ENCODE measurements around the gene SEPTIN11. TPM values are rescaled to one million over a fixed set of nuclear protein-coding genes. Genes with fewer than 3 reads are reported as not detected.
A peak's percentile ranks its signal among the peaks of the same experiment; 100 is the strongest.

SEPTIN11 gene
- total and polyA plus RNA-seq, 2 of the 8 experiments (the other 6 are each of a cell fraction or from before 2014, with no cell fraction given): 32.2 to 110 TPM

GRCh38 chr4:76949276-76950051, at the start of gene SEPTIN11 (continued):
- TF ChIP-seq SIN3A (conservative IDR thresholded peaks at IDR 0.05 in 1 of 2, IDR thresholded peaks at IDR 0.05 in 1 of 2; ENCODE audit: low read depth in 1 of 2, low read length in 2 of 2): peak in 1 of 2 experiments; percentile 23; a peak in 1 of 4 replicates
- TF ChIP-seq E2F6 (IDR thresholded peaks at IDR 0.05): peak; percentile 15
- TF ChIP-seq POLR2AphosphoS5 (IDR thresholded peaks at IDR 0.05; ENCODE audit: low read depth, low read length): no peak
- TF ChIP-seq SP1 (IDR thresholded peaks at IDR 0.05; ENCODE audit: low read depth, low read length): no peak
- TF ChIP-seq MAFK (IDR thresholded peaks at IDR 0.05; ENCODE audit: low read depth, low read length): no peak
- TF ChIP-seq BACH1 (IDR thresholded peaks at IDR 0.05; ENCODE audit: low read length): no peak
- no peak for TF ChIP-seq SP2 (IDR thresholded peaks at IDR 0.05; ENCODE audit: low read length)
- no peak for TF ChIP-seq SAP30 (IDR thresholded peaks at IDR 0.05; ENCODE audit: insufficient read depth, insufficient replicate concordance, low read length)
- TF ChIP-seq, protein P1, sequence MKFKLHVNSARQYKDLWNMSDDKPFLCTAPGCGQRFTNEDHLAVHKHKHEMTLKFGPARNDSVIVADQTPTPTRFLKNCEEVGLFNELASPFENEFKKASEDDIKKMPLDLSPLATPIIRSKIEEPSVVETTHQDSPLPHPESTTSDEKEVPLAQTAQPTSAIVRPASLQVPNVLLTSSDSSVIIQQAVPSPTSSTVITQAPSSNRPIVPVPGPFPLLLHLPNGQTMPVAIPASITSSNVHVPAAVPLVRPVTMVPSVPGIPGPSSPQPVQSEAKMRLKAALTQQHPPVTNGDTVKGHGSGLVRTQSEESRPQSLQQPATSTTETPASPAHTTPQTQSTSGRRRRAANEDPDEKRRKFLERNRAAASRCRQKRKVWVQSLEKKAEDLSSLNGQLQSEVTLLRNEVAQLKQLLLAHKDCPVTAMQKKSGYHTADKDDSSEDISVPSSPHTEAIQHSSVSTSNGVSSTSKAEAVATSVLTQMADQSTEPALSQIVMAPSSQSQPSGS (IDR thresholded peaks at IDR 0.05; ENCODE audit: low read length): no peak
- TF ChIP-seq, protein P2, sequence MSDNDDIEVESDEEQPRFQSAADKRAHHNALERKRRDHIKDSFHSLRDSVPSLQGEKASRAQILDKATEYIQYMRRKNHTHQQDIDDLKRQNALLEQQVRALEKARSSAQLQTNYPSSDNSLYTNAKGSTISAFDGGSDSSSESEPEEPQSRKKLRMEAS (IDR thresholded peaks at IDR 0.05): peak; percentile 82
- peak in 1 of 2 experiments; percentile 45; a peak in 2 of 3 replicates for TF ChIP-seq POLR2A (IDR thresholded peaks at IDR 0.05; ENCODE audit: control extremely low read depth in 1 of 2, low read depth in 2 of 2, low read length in 2 of 2)
- no peak for TF ChIP-seq TCF12 (IDR thresholded peaks at IDR 0.05; ENCODE audit: low read depth, low read length)
- TF ChIP-seq CHD2 (IDR thresholded peaks at IDR 0.05; ENCODE audit: low read length): no peak
- TF ChIP-seq POU5F1 (IDR thresholded peaks at IDR 0.05; ENCODE audit: low read depth, low read length): no peak
- TF ChIP-seq SP4 (IDR thresholded peaks at IDR 0.05; ENCODE audit: low read length): no peak
- peak; percentile 30 for TF ChIP-seq NRF1 (IDR thresholded peaks at IDR 0.05; ENCODE audit: low read depth, low read length)
- no peak for TF ChIP-seq CTCF (IDR thresholded peaks at IDR 0.05; ENCODE audit: control extremely low read depth in 1 of 3, insufficient read depth in 1 of 3, low read depth in 1 of 3, low read length in 3 of 3)
- no peak for TF ChIP-seq HDAC6 (IDR thresholded peaks at IDR 0.05; ENCODE audit: low read depth, low read length)
- 0 out of 4 replicates have a peak, but pooled peaks of 1 of the 2 experiments have one; percentile 1 for TF ChIP-seq RAD21 (IDR thresholded peaks at IDR 0.05 in 1 of 2, conservative IDR thresholded peaks at IDR 0.05 in 1 of 2; ENCODE audit: low read depth in 2 of 2, low read length in 2 of 2)
